DND-41 (cell line): ENCODE measurements around the gene WNK1.

Experiments
- ATAC-seq: fragments of 200-7000 bp; cut with Tn5 transposase; 3 replicates; pipeline ENCODE4 v1.9.1; 2021; ENCODE audit warnings: low read depth; ENCODE audit not compliant: insufficient read depth
- DNase-seq: peaks from one replicate; pipeline ENCODE4 v3.0.0-alpha.2; 2020
- H2AFZ ChIP-seq: 2 replicates; pipeline ENCODE4 v1.6.0; 2012; ENCODE audit warnings: low read depth, low read length
- H3K27ac ChIP-seq: 2 replicates; pipeline ENCODE4 v1.5.1; 2012; ENCODE audit warnings: low read length, inconsistent platforms
- H3K27me3 ChIP-seq: fragments of 200-600 bp; sonication (generic); 2 replicates; pipeline ENCODE4 v1.6.0; 2012; ENCODE audit warnings: low read length, mild to moderate bottlenecking, inconsistent platforms; ENCODE audit not compliant: insufficient read depth, poor library complexity
- H3K36me3 ChIP-seq: 2 replicates; pipeline ENCODE4 v1.5.1; 2012; ENCODE audit warnings: low read length, inconsistent platforms; ENCODE audit not compliant: insufficient read depth
- H3K4me1 ChIP-seq: 2 replicates; pipeline ENCODE4 v1.5.1; 2012; ENCODE audit warnings: mild to moderate bottlenecking, low read length; ENCODE audit not compliant: insufficient read depth
- H3K4me2 ChIP-seq: 2 replicates; pipeline ENCODE4 v1.6.0; 2012; ENCODE audit warnings: mild to moderate bottlenecking, moderate library complexity, low read length, inconsistent platforms; ENCODE audit not compliant: insufficient read depth
- H3K4me3 ChIP-seq, 2 experiments: fragments of 200-600 bp in 1 of 2; shearing (Covaris generic) in 1 of 2; 2 replicates each; pipeline ENCODE4 v1.5.1; 2012 to 2016; ENCODE audit warnings: inconsistent platforms in 2 of 2, low read length in 2 of 2, mild to moderate bottlenecking in 2 of 2, low read depth in 1 of 2, moderate library complexity in 1 of 2
- H3K79me2 ChIP-seq: 2 replicates; pipeline ENCODE4 v1.6.0; 2012; ENCODE audit warnings: low read length, inconsistent platforms; ENCODE audit not compliant: insufficient read depth
- H3K9ac ChIP-seq: 2 replicates; pipeline ENCODE4 v1.6.0; 2012; ENCODE audit warnings: low read depth, mild to moderate bottlenecking, inconsistent platforms, low read length, moderate library complexity
- H3K9me3 ChIP-seq: 2 replicates; pipeline ENCODE4 v1.5.1; 2012; ENCODE audit warnings: low read length, moderate library complexity, mild to moderate bottlenecking, inconsistent platforms; ENCODE audit not compliant: insufficient read depth, severe bottlenecking
- H4K20me1 ChIP-seq: 2 replicates; pipeline ENCODE4 v1.6.0; 2012; ENCODE audit warnings: low read length; ENCODE audit not compliant: insufficient read depth
- EZH2 ChIP-seq: IDR thresholded peaks from 3 replicates; pipeline ENCODE4 v1.6.1; 2012; ENCODE audit warnings: borderline replicate concordance, low read depth, mild to moderate bottlenecking, moderate library complexity, low read length, inconsistent platforms; ENCODE audit not compliant: severe bottlenecking
- TF ChIP-seq, protein P1 (sequence below): IDR thresholded peaks from 2 replicates; pipeline ENCODE4 v1.5.1; 2012; ENCODE audit warnings: borderline replicate concordance, low read length, moderate library complexity, mild to moderate bottlenecking; ENCODE audit not compliant: poor library complexity, severe bottlenecking; ENCODE audit errors: extremely low read depth

Gene WNK1

GRCh38 chr12:868722-869121 is 116.3 kb downstream of the WNK1 start:
- no peaks in the 10 kb centered on the region for H3K27me3 ChIP-seq
- no peak overlapping the region for H3K9ac ChIP-seq
- no peak for ATAC-seq
- no peak overlapping the region for H3K4me2 ChIP-seq
- no peaks in the 10 kb centered on the region for H3K9me3 ChIP-seq
- H3K4me1 ChIP-seq = no peaks in the 10 kb centered on the region
- H3K4me3 ChIP-seq = no peak overlapping the region
- peaks cover 94% of the 10 kb centered on the region for H3K36me3 ChIP-seq
- H3K79me2 ChIP-seq = 0 out of 2 replicates have a peak, but pooled peaks cover 4% of the 10 kb centered on the region
- no peaks in the 10 kb centered on the region for H4K20me1 ChIP-seq
- TF ChIP-seq, protein P1, sequence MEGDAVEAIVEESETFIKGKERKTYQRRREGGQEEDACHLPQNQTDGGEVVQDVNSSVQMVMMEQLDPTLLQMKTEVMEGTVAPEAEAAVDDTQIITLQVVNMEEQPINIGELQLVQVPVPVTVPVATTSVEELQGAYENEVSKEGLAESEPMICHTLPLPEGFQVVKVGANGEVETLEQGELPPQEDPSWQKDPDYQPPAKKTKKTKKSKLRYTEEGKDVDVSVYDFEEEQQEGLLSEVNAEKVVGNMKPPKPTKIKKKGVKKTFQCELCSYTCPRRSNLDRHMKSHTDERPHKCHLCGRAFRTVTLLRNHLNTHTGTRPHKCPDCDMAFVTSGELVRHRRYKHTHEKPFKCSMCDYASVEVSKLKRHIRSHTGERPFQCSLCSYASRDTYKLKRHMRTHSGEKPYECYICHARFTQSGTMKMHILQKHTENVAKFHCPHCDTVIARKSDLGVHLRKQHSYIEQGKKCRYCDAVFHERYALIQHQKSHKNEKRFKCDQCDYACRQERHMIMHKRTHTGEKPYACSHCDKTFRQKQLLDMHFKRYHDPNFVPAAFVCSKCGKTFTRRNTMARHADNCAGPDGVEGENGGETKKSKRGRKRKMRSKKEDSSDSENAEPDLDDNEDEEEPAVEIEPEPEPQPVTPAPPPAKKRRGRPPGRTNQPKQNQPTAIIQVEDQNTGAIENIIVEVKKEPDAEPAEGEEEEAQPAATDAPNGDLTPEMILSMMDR = no peak
- TF ChIP-seq EZH2 = no peak
- no peak overlapping the region for H2AFZ ChIP-seq
- no peak for DNase-seq
- no peak overlapping the region for H3K27ac ChIP-seq

DNA sequence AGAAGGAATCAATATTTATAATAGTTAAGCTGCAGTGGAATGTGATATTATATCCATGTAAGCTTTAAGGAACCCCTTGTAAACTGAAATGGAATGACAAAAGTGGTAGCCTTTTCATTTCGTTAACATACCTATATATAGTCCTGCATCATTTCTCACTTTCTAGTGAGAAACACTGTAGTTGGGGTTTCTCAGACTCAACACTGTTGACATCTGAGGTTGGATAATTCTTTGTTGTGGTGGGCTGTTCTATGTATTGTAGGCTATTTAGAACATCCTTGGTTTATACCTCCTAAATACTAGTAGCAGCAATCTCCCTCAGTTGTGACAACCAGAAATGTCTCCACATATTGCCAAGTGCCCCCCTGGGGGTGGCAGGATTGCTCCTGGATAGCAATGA is 118.0 kb downstream of the WNK1 start:
- Histone ChIP-seq H3K36me3 (peaks cover 92% of the 10 kb centered on the region), H3K4me2 (no peak overlapping the region), H2AFZ (no peak overlapping the region), H3K27ac (no peak overlapping the region), H3K9me3 (no peaks in the 10 kb centered on the region), H3K27me3 (no peaks in the 10 kb centered on the region), H4K20me1 (no peaks in the 10 kb centered on the region), H3K9ac (no peak overlapping the region), H3K4me3 (no peak overlapping the region), H3K4me1 (no peaks in the 10 kb centered on the region), H3K79me2 (0 out of 2 replicates have a peak, but pooled peaks cover 1% of the 10 kb centered on the region)
- peak; percentile 13 for DNase-seq
- peak; percentile 89 for ATAC-seq
- TF ChIP-seq EZH2 = no peak
- TF ChIP-seq, protein P1 = no peak

- no peaks in the 10 kb centered on the region for H3K9me3 ChIP-seq
- H3K9ac ChIP-seq = no peak overlapping the region
- no peaks in the 10 kb centered on the region for H4K20me1 ChIP-seq
- H3K79me2 ChIP-seq = no peaks in the 10 kb centered on the region
- ATAC-seq (no peak), DNase-seq (no peak)
- no peak for TF ChIP-seq EZH2
- TF ChIP-seq, protein P1 = no peak
- H3K4me2 ChIP-seq = no peak overlapping the region
- no peaks in the 10 kb centered on the region for H3K27me3 ChIP-seq
- no peak overlapping the region for H3K27ac ChIP-seq
- no peak overlapping the region for H2AFZ ChIP-seq
- no peaks in the 10 kb centered on the region for H3K4me1 ChIP-seq
- H3K36me3 ChIP-seq = peaks cover 84% of the 10 kb centered on the region
- H3K4me3 ChIP-seq = no peak overlapping the region
Observed at GRCh38 chr12:873954-874353, 121.6 kb downstream of the WNK1 start.

GRCh38 chr12:879641-880040 is 127.3 kb downstream of the WNK1 start:
- Histone ChIP-seq H3K9me3 (no peaks in the 10 kb centered on the region), H3K27ac (no peak overlapping the region), H3K36me3 (peaks cover 90% of the 10 kb centered on the region), H3K4me1 (no peaks in the 10 kb centered on the region), H2AFZ (no peak overlapping the region), H3K9ac (no peak overlapping the region), H3K27me3 (no peaks in the 10 kb centered on the region), H3K79me2 (no peaks in the 10 kb centered on the region), H4K20me1 (no peaks in the 10 kb centered on the region), H3K4me2 (no peak overlapping the region), H3K4me3 (no peak overlapping the region)
- DNase-seq (no peak), ATAC-seq (no peak)
- no peak for TF ChIP-seq EZH2
- TF ChIP-seq, protein P1 = no peak
